Placental pericyte (primary cell): ENCODE results near the gene CDKL1. TPM values are rescaled to one million over a fixed set of nuclear protein-coding genes. Genes with fewer than 3 reads are reported as not detected.

Experiments
- small RNA-seq: library from RNA; depleted of rRNA; stranded (forward); fragments of <200 nt; gene quantifications from one replicate; pipeline ENCODE3, GENCODE V24; 2012; ENCODE audit warnings: low replicate concordance
- total RNA-seq: library from RNA; depleted of rRNA; stranded (reverse); fragments of >200 nt; gene quantifications from 2 replicates; pipeline ENCODE4 v1.2.3, GENCODE V29; 2012

The CDKL1 gene
- total RNA-seq = 15.3 and 21.8 TPM in 2 replicates

DNA sequence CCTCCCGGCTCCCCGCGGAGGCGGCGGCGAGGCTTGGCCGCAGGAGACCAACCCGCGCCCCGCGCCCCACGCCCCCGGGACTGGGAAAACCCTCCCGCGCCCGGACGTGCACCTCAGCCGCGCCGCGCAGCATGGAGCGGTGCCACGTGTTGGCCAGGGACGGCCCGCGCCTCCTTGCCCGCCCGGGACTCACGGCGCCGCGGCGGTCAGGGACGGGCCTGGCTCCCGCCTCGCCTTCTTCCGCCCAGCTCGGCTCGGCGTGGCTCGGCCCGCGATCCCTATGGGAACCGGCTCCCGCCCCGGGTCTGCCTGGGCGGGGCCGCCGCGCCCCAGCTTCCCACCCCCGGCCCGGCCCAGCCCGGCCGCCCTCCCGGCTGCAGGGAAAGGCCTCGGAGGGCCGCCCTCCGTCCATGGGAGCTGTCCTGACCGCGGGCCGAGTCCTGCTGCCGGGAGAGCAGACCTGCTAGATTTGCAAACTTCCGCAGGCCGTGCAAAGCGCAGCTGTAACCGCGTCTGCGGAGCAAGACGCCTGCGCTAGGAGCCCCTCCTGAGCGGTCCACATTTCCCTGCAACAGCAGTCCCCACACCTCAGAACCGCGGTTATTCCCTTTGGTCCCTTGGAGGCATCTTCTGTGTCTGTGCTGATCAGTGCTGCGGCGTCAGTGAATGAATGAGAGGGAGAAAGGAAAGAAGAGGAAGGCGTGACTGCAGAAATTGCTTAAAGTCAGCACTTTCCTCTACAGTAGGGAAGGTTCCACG lies at the start of gene CDKL1:
CDKL1 (minus strand) TSS at position 251 of the 759 bp plus-strand sequence. CDS start 1,013 bp downstream, outside the sequence.

DNA sequence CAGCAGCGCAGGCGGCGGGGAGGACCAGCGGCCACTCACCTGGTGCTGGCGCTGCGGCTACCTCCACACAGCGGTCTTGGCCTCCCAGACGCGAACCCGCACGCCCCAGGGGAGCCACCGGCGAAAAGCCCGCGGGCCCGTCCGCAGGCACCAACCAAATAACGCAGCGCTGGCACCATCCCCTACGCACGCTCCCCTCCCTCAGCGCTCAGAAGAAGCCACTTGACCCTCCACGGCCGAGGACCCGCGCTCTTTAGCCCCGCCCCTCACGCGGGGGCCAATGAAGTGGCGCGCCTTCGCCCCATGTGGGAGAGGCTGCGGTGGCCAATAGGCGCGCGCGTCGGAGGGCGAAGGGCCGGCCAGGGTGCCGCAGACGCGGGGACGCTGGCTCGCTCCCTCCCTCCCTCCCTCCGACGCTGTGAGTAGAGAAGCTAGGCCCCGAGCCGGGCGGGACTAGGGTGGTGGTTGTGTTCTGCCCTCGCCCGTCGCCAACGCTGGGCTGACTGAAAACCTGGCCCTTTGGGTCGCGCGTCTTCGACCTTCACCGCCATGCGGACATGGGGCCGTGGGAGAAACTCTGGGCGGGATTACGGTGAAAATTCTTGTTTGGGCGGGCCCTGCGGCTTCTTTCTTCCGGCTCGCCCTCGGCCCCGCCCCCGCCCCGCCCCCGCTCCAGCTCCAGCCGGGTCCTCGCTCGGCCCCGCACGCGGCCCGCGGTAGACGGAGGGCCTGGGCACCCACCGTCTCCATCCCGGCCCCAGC lies 84.5 kb downstream of the CDKL1 start, which contains the start of the genes DMAC2L and L2HGDH:
DMAC2L (plus strand) TSS at position 353 of the 762 bp plus-strand sequence. CDS start 9,164 bp downstream, outside the sequence.
L2HGDH (minus strand) TSS at position 258 of the 762 bp plus-strand sequence; CDS start at position 179, 79 bp downstream.

Small RNAs within 50 kb of the gene (small RNA-seq; reads per million reads assigned to genes)
- gene MIR4504 = 0.49 reads per million, percentile 18 among the genes with 10 or more reads in this experiment

Other genes with a start within 250 kb of the CDKL1 start
- 26.6 and 27.1 TPM in 2 replicates for gene SOS2, start 165.3 kb downstream of the CDKL1 start, total RNA-seq
- 1.8 and 4.4 TPM in 2 replicates for gene L2HGDH, start 84.7 kb downstream of the CDKL1 start, total RNA-seq
- gene DMAC2L, start 84.6 kb downstream of the CDKL1 start, total RNA-seq = 3.3 and 7.7 TPM in 2 replicates
- 86.0 and 97.2 TPM in 2 replicates for gene MAP4K5, start 135.7 kb upstream of the CDKL1 start, total RNA-seq
- 0.66 and 8.4 TPM in 2 replicates for gene ATL1, start 163.3 kb upstream of the CDKL1 start, total RNA-seq